Measurements from ENCODE around the gene ZNF568. TPM values are rescaled to one million over a fixed set of nuclear protein-coding genes. Genes with fewer than 3 reads are reported as not detected.

The ZNF568 gene
- total RNA-seq, result 10 to 100 TPM; 14.0 to 15.8 TPM
- 1 to 10 TPM; 6.4 to 7.8 TPM for polyA plus RNA-seq
- long read RNA-seq, donor 1, transcript ZNF568-201 (7 exons, 2,441 nt), result major isoform, 6 of 25 reads
- long read RNA-seq, donor 1, partial matches to known transcripts, result 1 of 25 reads
- long read RNA-seq, donor 1, other reads (novel, unspliced or antisense), result 10 of 25 reads
- long read RNA-seq, donor 2, transcript ZNF568-201 (7 exons, 2,441 nt), result major isoform, 5 of 8 reads
- long read RNA-seq, donor 2, partial matches to known transcripts, result 1 of 8 reads
- long read RNA-seq, donor 2, other reads (novel, unspliced or antisense), result 2 of 8 reads

DNA sequence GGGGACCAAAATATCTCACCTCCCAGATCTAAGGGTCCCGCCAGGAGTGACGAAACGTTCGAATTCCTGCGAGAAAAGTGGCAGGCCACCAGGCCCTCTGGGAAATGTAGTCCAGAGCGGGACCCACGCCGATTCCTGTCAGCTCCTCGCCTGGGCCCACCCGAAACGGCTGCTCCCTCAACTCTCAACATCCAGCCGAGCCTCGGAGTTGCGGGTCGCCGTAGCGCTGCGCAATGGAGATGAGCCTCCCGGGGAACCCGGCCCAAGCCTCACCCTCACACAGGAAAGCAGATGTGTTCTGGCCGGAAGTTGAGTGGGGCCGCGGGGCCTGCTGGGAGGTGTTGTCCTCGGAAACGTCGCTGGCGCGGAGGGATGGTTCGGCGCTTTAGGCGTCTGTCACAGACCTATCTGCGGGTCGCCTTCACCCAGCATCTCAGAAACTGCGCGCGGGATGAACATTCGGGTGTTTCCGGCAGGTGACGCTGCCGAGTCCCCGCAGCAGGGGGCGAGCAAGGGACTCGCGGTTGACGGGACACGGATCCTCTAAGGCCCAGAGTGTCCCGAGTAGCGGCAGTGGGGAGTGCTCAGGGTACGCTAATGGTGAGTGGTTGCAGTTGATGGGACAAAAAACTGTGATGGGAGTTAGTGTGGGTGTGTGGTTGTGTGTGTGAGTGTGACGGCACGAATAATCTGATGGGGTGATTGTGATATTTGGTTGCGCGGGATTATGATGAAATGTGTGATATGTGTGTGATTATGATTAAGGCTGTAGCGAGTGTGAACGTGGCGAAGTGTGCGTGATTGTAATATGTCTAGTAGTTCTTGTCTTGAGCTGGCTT lies at the start of gene ZNF568, which contains the start of gene ZNF829:
Gene ZNF568, plus strand, starts transcription at position 341 of the 839 bp plus-strand sequence. CDS start 6,439 bp downstream, outside the sequence.
Gene ZNF829, minus strand, starts transcription at position 300 of the 839 bp plus-strand sequence. CDS start 1,124 bp downstream, outside the sequence.
- WGBS, 2 donors, result 1% methylated on average over 57 of the region's 57 CpGs

DNA sequence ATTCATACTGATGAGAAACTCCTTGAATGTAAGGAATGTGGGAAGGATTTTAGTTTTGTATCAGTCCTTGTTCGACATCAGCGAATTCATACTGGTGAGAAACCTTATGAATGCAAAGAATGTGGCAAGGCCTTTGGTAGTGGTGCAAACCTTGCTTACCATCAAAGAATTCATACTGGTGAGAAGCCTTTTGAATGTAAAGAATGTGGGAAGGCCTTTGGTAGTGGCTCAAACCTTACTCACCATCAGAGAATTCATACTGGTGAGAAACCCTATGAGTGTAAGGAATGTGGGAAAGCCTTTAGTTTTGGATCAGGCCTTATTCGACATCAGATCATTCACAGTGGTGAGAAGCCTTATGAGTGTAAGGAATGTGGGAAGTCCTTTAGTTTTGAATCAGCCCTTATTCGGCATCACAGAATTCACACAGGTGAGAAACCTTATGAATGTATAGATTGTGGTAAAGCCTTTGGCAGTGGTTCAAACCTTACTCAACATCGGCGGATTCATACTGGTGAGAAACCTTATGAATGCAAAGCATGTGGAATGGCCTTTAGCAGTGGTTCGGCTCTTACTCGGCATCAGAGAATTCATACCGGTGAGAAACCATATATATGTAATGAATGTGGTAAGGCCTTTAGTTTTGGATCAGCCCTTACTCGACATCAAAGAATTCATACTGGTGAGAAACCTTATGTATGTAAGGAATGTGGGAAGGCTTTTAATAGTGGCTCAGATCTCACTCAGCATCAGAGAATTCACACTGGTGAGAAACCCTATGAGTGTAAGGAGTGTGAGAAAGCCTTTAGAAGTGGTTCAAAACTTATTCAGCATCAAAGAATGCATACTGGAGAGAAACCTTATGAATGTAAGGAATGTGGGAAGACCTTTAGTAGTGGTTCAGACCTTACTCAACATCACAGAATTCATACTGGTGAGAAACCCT lies 38.9 kb upstream of the ZNF568 start:
- peaks cover 23% of the 10 kb centered on the region for H3K9me3 ChIP-seq (ENCODE audit: control insufficient read depth, low read length)
- peaks cover 18 to 21% of the 10 kb centered on the region in 2 donors for H3K36me3 ChIP-seq (ENCODE audit: control insufficient read depth in 1 of 2, insufficient read depth in 2 of 2, low read length in 1 of 2)
- intact Hi-C loops (cut with DNase I), result no loop called here
- H3K4me1 ChIP-seq (ENCODE audit: control insufficient read depth in 1 of 2, insufficient read depth in 2 of 2, low read length in 2 of 2), result no peaks in the 10 kb centered on the region
- H3K27me3 ChIP-seq (ENCODE audit: control insufficient read depth in 1 of 2, insufficient read depth in 2 of 2, low read length in 1 of 2), result no peaks in the 10 kb centered on the region
- 97 to 98% methylated on average over 10 of the region's 10 CpGs for WGBS, 2 donors
- H3K27ac ChIP-seq (ENCODE audit: low read depth in 1 of 2, low read length in 2 of 2), result no peak overlapping the region
- no peak for ATAC-seq (ENCODE audit: low FRiP score)
- no peak overlapping the region for H3K4me3 ChIP-seq (ENCODE audit: low read length in 2 of 2)
- DNase-seq, result no peak

More for the DNA sequence above, at the start of gene ZNF568, which contains the start of gene ZNF829:
- Histone ChIP-seq H3K9me3 (ENCODE audit: control insufficient read depth, low read length) (no peaks in the 10 kb centered on the region), H3K4me3 (ENCODE audit: low read length in 2 of 2) (peak within 1 kb of the TSS; percentile 77 to 81), H3K36me3 (ENCODE audit: control insufficient read depth in 1 of 2, insufficient read depth in 2 of 2, low read length in 1 of 2) (peaks cover 0 to 7% of the 10 kb centered on the region in 2 donors), H3K4me1 (ENCODE audit: control insufficient read depth in 1 of 2, insufficient read depth in 2 of 2, low read length in 2 of 2) (no peaks in the 10 kb centered on the region), H3K27ac (ENCODE audit: low read depth in 1 of 2, low read length in 2 of 2) (peak within 1 kb of the TSS; percentile 45 to 97), H3K27me3 (ENCODE audit: control insufficient read depth in 1 of 2, insufficient read depth in 2 of 2, low read length in 1 of 2) (no peaks in the 10 kb centered on the region)
- intact Hi-C loops (cut with DNase I), result loop anchor here (5.0 kb wide), 3 partner anchors 56 to 306 kb away; partner anchors contain the start of gene ZNF345 (in 1 of the 2)
- peak; percentile 94 to 97 for DNase-seq
- ATAC-seq (ENCODE audit: low FRiP score), result peak; percentile 96

DNA sequence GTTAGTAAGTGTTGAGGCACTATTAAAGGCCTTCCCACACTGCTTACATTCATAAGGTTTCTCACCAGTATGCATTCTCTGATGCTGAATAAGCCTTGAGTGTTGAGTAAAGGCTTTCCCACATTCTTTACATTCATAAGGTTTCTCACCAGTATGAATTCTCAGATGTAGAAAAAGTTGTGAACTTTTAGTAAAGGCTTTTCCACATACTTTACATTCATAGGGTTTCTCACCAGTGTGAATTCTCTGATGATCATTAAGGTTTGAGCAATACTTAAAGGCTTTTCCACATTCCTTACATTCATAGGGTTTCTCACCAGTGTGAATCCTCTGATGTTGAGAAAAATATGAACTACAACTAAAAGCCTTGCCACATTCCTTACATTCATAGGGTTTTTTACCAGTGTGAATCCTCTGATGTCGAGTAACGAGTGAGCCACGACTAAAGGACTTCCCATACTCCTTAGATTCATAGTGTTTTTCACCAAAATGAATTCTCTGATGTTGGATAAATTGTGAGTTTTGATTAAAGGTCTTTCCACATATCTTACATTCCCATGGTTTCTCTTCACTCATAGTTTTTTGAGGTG lies 24.3 kb upstream of the ZNF568 start:
- DNase-seq (no peak), ATAC-seq (ENCODE audit: low FRiP score) (no peak)
- WGBS, 2 donors, result 97 to 99% methylated on average over 3 of the region's 3 CpGs
- H3K36me3 ChIP-seq (ENCODE audit: control insufficient read depth in 1 of 2, insufficient read depth in 2 of 2, low read length in 1 of 2), result peaks cover 14 to 28% of the 10 kb centered on the region in 2 donors
- H3K4me3 ChIP-seq (ENCODE audit: low read length in 2 of 2), result no peak overlapping the region
- no peaks in the 10 kb centered on the region for H3K27me3 ChIP-seq (ENCODE audit: control insufficient read depth in 1 of 2, insufficient read depth in 2 of 2, low read length in 1 of 2)
- H3K4me1 ChIP-seq (ENCODE audit: control insufficient read depth in 1 of 2, insufficient read depth in 2 of 2, low read length in 2 of 2), result no peaks in the 10 kb centered on the region
- no peak overlapping the region for H3K27ac ChIP-seq (ENCODE audit: low read depth in 1 of 2, low read length in 2 of 2)
- peaks cover 23% of the 10 kb centered on the region for H3K9me3 ChIP-seq (ENCODE audit: control insufficient read depth, low read length)
- intact Hi-C loops (cut with DNase I), result no loop called here

DNA sequence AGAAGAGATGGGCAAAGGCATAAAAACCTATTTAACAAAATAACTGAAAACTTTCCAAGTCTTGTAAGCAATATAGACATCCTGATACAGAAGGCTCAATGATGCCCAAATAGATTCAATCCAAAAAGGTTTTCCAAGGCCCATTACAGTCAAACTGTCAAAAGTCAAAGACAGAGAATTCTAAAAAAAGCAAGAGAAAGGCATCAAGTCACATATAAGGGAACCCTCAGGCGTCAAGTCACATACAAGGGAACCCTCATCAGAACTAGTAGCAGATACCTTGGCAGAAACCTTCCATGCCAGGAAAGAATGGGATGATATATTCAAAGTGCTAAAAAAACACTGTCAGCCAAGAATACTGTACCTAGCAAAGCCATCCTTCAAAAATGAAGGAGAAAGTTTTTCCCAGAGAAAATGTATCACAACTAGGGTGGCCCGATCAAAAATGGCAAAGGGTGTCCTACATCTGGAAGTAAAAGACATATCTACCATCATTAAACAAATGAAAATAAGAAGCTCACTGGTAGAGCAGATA lies 21.2 kb upstream of the ZNF568 start:
- no peaks in the 10 kb centered on the region for H3K27me3 ChIP-seq (ENCODE audit: control insufficient read depth in 1 of 2, insufficient read depth in 2 of 2, low read length in 1 of 2)
- H3K36me3 ChIP-seq (ENCODE audit: control insufficient read depth in 1 of 2, insufficient read depth in 2 of 2, low read length in 1 of 2), result peaks cover 14 to 28% of the 10 kb centered on the region in 2 donors
- ATAC-seq (ENCODE audit: low FRiP score), result no peak
- H3K4me3 ChIP-seq (ENCODE audit: low read length in 2 of 2), result no peak overlapping the region
- no peak for DNase-seq
- no peak overlapping the region for H3K27ac ChIP-seq (ENCODE audit: low read depth in 1 of 2, low read length in 2 of 2)
- no peaks in the 10 kb centered on the region for H3K4me1 ChIP-seq (ENCODE audit: control insufficient read depth in 1 of 2, insufficient read depth in 2 of 2, low read length in 2 of 2)
- H3K9me3 ChIP-seq (ENCODE audit: control insufficient read depth, low read length), result peaks cover 18% of the 10 kb centered on the region
- intact Hi-C loops (cut with DNase I), result no loop called here
- WGBS, 2 donors, result 96 to 98% methylated on average over 2 of the region's 2 CpGs

DNA sequence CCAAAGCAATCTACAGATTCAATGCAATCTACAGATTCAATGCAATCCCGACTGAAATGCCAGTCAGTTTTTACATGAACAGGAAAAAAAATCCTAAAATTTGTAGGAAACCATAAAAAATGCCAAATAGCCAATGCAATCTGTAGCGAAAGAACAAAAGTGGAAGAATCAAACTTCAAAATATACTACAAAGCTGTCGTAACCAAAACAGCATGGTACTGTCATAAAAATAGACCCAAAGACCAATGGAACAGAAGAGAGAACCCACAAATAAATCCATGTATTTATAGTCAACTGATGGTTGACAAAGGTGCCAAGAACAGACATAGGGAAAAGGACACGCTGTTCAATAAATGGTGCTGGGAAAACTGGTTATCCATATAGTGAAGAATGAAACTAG lies 17.7 kb upstream of the ZNF568 start:
- no peak overlapping the region for H3K4me3 ChIP-seq (ENCODE audit: low read length in 2 of 2)
- intact Hi-C loops (cut with DNase I), result no loop called here
- ATAC-seq (ENCODE audit: low FRiP score), result no peak
- no peaks in the 10 kb centered on the region for H3K4me1 ChIP-seq (ENCODE audit: control insufficient read depth in 1 of 2, insufficient read depth in 2 of 2, low read length in 2 of 2)
- no peak for DNase-seq
- WGBS, 2 donors, result 97 to 98% methylated on average over 4 of the region's 4 CpGs
- peaks cover 4 to 13% of the 10 kb centered on the region in 2 donors for H3K36me3 ChIP-seq (ENCODE audit: control insufficient read depth in 1 of 2, insufficient read depth in 2 of 2, low read length in 1 of 2)
- H3K9me3 ChIP-seq (ENCODE audit: control insufficient read depth, low read length), result peaks cover 20% of the 10 kb centered on the region
- H3K27me3 ChIP-seq (ENCODE audit: control insufficient read depth in 1 of 2, insufficient read depth in 2 of 2, low read length in 1 of 2), result no peaks in the 10 kb centered on the region
- H3K27ac ChIP-seq (ENCODE audit: low read depth in 1 of 2, low read length in 2 of 2), result no peak overlapping the region

DNA sequence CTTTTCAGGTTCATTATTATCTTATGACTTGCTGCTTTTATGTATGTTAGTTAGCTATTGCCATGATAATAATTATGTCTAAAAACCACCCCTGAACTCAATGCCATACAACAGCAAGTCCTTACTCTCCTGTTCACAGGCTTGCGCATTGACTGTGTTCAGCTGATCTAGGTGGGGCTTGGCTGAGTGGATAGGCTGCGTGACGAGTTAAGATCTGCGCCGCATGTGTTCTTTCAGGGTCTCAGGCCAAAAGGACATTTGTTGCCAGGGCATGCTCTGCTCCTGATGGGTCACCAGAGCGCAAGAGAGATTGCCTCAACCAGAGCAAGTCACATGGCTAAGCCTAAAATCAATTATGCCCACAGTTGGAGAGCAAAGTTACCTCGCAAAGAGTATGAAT lies 859 bp downstream of the ZNF568 start:
- peaks cover under 1% of the 10 kb centered on the region in 2 donors for H3K36me3 ChIP-seq (ENCODE audit: control insufficient read depth in 1 of 2, insufficient read depth in 2 of 2, low read length in 1 of 2)
- no peak overlapping the region for H3K27ac ChIP-seq (ENCODE audit: low read depth in 1 of 2, low read length in 2 of 2)
- ATAC-seq (ENCODE audit: low FRiP score), result no peak
- H3K27me3 ChIP-seq (ENCODE audit: control insufficient read depth in 1 of 2, insufficient read depth in 2 of 2, low read length in 1 of 2), result no peaks in the 10 kb centered on the region
- WGBS, 2 donors, result 24 to 27% methylated on average over 7 of the region's 7 CpGs
- DNase-seq, result no peak
- H3K9me3 ChIP-seq (ENCODE audit: control insufficient read depth, low read length), result peaks cover under 1% of the 10 kb centered on the region
- intact Hi-C loops (cut with DNase I), result loop anchor here (5.0 kb wide), 3 partner anchors 55 to 305 kb away; partner anchors contain the start of gene ZNF345 (in 1 of the 2)
- peak overlapping the region; percentile 77 to 81 for H3K4me3 ChIP-seq (ENCODE audit: low read length in 2 of 2)
- H3K4me1 ChIP-seq (ENCODE audit: control insufficient read depth in 1 of 2, insufficient read depth in 2 of 2, low read length in 2 of 2), result no peaks in the 10 kb centered on the region

DNA sequence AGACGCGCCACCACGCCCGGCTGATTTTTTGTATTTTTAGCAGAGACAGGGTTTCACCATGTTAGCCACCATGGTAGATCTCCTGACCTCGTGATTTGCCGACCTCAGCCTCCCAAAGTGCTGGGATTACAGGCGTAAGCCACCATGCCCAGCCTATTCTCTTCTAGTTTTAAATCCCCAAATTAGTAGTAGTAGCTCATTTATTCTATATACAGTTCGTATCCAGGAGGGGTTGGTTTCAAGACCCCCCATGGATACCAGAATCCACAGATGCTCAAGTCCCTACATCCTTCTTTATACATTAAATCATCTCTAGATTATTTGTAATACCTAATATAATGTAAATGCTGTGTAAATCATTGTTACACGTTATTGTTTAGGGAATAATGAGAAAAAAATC lies 2.0 kb downstream of the ZNF568 start:
- peaks cover 2% of the 10 kb centered on the region for H3K9me3 ChIP-seq (ENCODE audit: control insufficient read depth, low read length)
- DNase-seq, result no peak
- peaks cover 2 to 6% of the 10 kb centered on the region in 2 donors for H3K36me3 ChIP-seq (ENCODE audit: control insufficient read depth in 1 of 2, insufficient read depth in 2 of 2, low read length in 1 of 2)
- no peak overlapping the region for H3K4me3 ChIP-seq (ENCODE audit: low read length in 2 of 2)
- no peak overlapping the region for H3K27ac ChIP-seq (ENCODE audit: low read depth in 1 of 2, low read length in 2 of 2)
- H3K27me3 ChIP-seq (ENCODE audit: control insufficient read depth in 1 of 2, insufficient read depth in 2 of 2, low read length in 1 of 2), result no peaks in the 10 kb centered on the region
- H3K4me1 ChIP-seq (ENCODE audit: control insufficient read depth in 1 of 2, insufficient read depth in 2 of 2, low read length in 2 of 2), result no peaks in the 10 kb centered on the region
- WGBS, 2 donors, result 95 to 97% methylated on average over 9 of the region's 9 CpGs
- no peak for ATAC-seq (ENCODE audit: low FRiP score)
- intact Hi-C loops (cut with DNase I), result loop anchor here (5.0 kb wide), 3 partner anchors 54 to 304 kb away; partner anchors contain the start of gene ZNF345 (in 1 of the 2)
